Measurements from ENCODE around the gene ACAP3.

The ACAP3 gene

GRCh38 chr1:1242461-1243265 is 65.1 kb downstream of the ACAP3 start:
- no peak for DNase-seq

All from MV-4-11 (cell line).